H9 (cell line): ENCODE results near the gene IGSF9. TPM values are rescaled to one million over a fixed set of nuclear protein-coding genes. Genes with fewer than 3 reads are reported as not detected.

Experiments used
- DNase-seq: peaks from one replicate; pipeline ENCODE4 v3.0.0-alpha.2; 2017
- H2AFZ ChIP-seq: one replicate; pipeline ENCODE4 v1.6.1; 2013; ENCODE audit warnings: mild to moderate bottlenecking, low read length, control low read depth, moderate library complexity
- H2AK5ac ChIP-seq: 2 replicates; pipeline ENCODE4 v1.6.1; 2013; ENCODE audit warnings: low read length, control low read depth, mixed read lengths; ENCODE audit not compliant: insufficient read length
- H2BK120ac ChIP-seq: one replicate; pipeline ENCODE4 v1.6.1; 2013; ENCODE audit warnings: low read depth, mild to moderate bottlenecking, low read length, control low read depth, inconsistent platforms; ENCODE audit not compliant: poor library complexity, severe bottlenecking
- H2BK12ac ChIP-seq: 2 replicates; pipeline ENCODE4 v1.6.1; 2013; ENCODE audit warnings: low read length, control low read depth, mixed read lengths, low read depth; ENCODE audit not compliant: insufficient read length
- H2BK15ac ChIP-seq: 2 replicates; pipeline ENCODE4 v1.6.1; 2013; ENCODE audit warnings: low read depth, low read length, control low read depth
- H2BK20ac ChIP-seq: one replicate; pipeline ENCODE4 v1.6.1; 2013; ENCODE audit warnings: low read depth, mild to moderate bottlenecking, low read length, control low read depth, inconsistent platforms; ENCODE audit not compliant: poor library complexity, severe bottlenecking
- H2BK5ac ChIP-seq: 2 replicates; pipeline ENCODE4 v1.6.1; 2013; ENCODE audit warnings: low read length, control low read depth, mixed read lengths; ENCODE audit not compliant: insufficient read length
- H3K14ac ChIP-seq: 2 replicates; pipeline ENCODE4 v1.6.1; 2013; ENCODE audit warnings: low read length, control low read depth; ENCODE audit not compliant: insufficient read depth
- H3K18ac ChIP-seq: 2 replicates; pipeline ENCODE4 v1.6.1; 2013; ENCODE audit warnings: low read depth, mild to moderate bottlenecking, mixed read lengths, low read length, control low read depth; ENCODE audit not compliant: insufficient read length
- H3K23ac ChIP-seq: 2 replicates; pipeline ENCODE4 v1.6.1; 2013; ENCODE audit warnings: low read length, control low read depth, mixed read lengths, low read depth; ENCODE audit not compliant: insufficient read length
- H3K23me2 ChIP-seq: 2 replicates; pipeline ENCODE4 v1.6.1; 2013; ENCODE audit warnings: low read depth, mild to moderate bottlenecking, mixed read lengths, low read length, control low read depth; ENCODE audit not compliant: insufficient read length, poor library complexity, severe bottlenecking
- H3K27ac ChIP-seq: 2 replicates; pipeline ENCODE4 v1.5.1; 2013; ENCODE audit warnings: low read length, control low read depth, mixed read lengths, low read depth; ENCODE audit not compliant: insufficient read length
- H3K27me3 ChIP-seq: 2 replicates; pipeline ENCODE4 v1.6.1; 2013; ENCODE audit warnings: low read length, control low read depth, inconsistent platforms; ENCODE audit not compliant: insufficient read depth
- H3K4ac ChIP-seq: 2 replicates; pipeline ENCODE4 v1.6.1; 2013; ENCODE audit warnings: low read depth, mild to moderate bottlenecking, control low read depth, inconsistent platforms, low read length, moderate library complexity
- H3K4me1 ChIP-seq: 2 replicates; pipeline ENCODE4 v1.6.1; 2013; ENCODE audit warnings: low read length, control low read depth, inconsistent platforms; ENCODE audit not compliant: insufficient read depth
- H3K4me2 ChIP-seq: 2 replicates; pipeline ENCODE4 v1.6.1; 2013; ENCODE audit warnings: low read length, control low read depth, mixed read lengths; ENCODE audit not compliant: insufficient read length, insufficient read depth
- H3K56ac ChIP-seq: 2 replicates; pipeline ENCODE4 v1.6.1; 2013; ENCODE audit warnings: low read depth, mild to moderate bottlenecking, mixed read lengths, low read length, control low read depth; ENCODE audit not compliant: insufficient read length
- H3K79me1 ChIP-seq: 2 replicates; pipeline ENCODE4 v1.6.1; 2013; ENCODE audit warnings: low read depth, mild to moderate bottlenecking, moderate library complexity, low read length, control low read depth, inconsistent platforms; ENCODE audit not compliant: insufficient read depth, poor library complexity, severe bottlenecking
- H3K79me2 ChIP-seq: 2 replicates; pipeline ENCODE4 v1.6.1; 2013; ENCODE audit warnings: low read length, control low read depth, inconsistent platforms; ENCODE audit not compliant: insufficient read depth
- H3K9ac ChIP-seq: 2 replicates; pipeline ENCODE4 v1.6.1; 2013; ENCODE audit warnings: low read length, control low read depth, mixed read lengths; ENCODE audit not compliant: insufficient read length; ENCODE audit errors: extremely low read depth
- H3K9me3 ChIP-seq: one replicate; pipeline ENCODE4 v1.6.1; 2013; ENCODE audit warnings: low read depth, low read length, inconsistent platforms; ENCODE audit not compliant: control insufficient read depth
- H3T11ph ChIP-seq: one replicate; pipeline ENCODE4 v1.6.1; 2013; ENCODE audit warnings: mild to moderate bottlenecking, low read length, control low read depth, inconsistent platforms
- H4K20me1 ChIP-seq: one replicate; pipeline ENCODE4 v1.6.1; 2013; ENCODE audit not compliant: control insufficient read depth, insufficient read length, insufficient read depth
- H4K5ac ChIP-seq: 2 replicates; pipeline ENCODE4 v1.6.1; 2013; ENCODE audit warnings: low read depth, mild to moderate bottlenecking, mixed read lengths, low read length, control low read depth; ENCODE audit not compliant: insufficient read length
- H4K8ac ChIP-seq: replicated peaks from 2 replicates; pipeline ENCODE4 v1.6.1; 2013; ENCODE audit warnings: low read length, control low read depth, mixed read lengths, low read depth; ENCODE audit not compliant: insufficient read length
- H4K91ac ChIP-seq: 2 replicates; pipeline ENCODE4 v1.6.1; 2013; ENCODE audit warnings: low read depth, mild to moderate bottlenecking, moderate library complexity, mixed read lengths, low read length, control low read depth; ENCODE audit not compliant: insufficient read length
- H3K27ac Mint-ChIP-seq, 3 experiments: 2 replicates in 2 of 3; 3 replicates in 1 of 3; pipeline ENCODE4 v1.8.0; 2020 to 2021; ENCODE audit warnings: mixed read lengths in 3 of 3, mild to moderate bottlenecking in 1 of 3, moderate library complexity in 1 of 3
- H3K27me3 Mint-ChIP-seq: 2 replicates; pipeline ENCODE4 v1.8.0; 2021; ENCODE audit warnings: low read depth, mild to moderate bottlenecking, moderate library complexity, mixed read lengths
- H3K36me3 Mint-ChIP-seq, 3 experiments: 2 replicates in 2 of 3; 3 replicates in 1 of 3; pipeline ENCODE4 v1.8.0; 2020 to 2021; ENCODE audit warnings: low read depth in 3 of 3, mixed read lengths in 3 of 3; ENCODE audit not compliant: insufficient read depth in 1 of 3
- H3K4me1 Mint-ChIP-seq, 2 experiments: 2 replicates each; pipeline ENCODE4 v1.8.0; 2020; ENCODE audit warnings: mixed read lengths in 2 of 2
- H3K4me3 Mint-ChIP-seq, 2 experiments: 2 replicates in 1 of 2; 3 replicates in 1 of 2; pipeline ENCODE4 v1.8.0; 2020 to 2021; ENCODE audit warnings: mild to moderate bottlenecking in 2 of 2, mixed read lengths in 2 of 2, moderate library complexity in 1 of 2
- H3K9me3 Mint-ChIP-seq, 2 experiments: 2 replicates in 1 of 2; 3 replicates in 1 of 2; pipeline ENCODE4 v1.8.0; 2020; ENCODE audit warnings: mild to moderate bottlenecking in 2 of 2, mixed read lengths in 2 of 2, moderate library complexity in 1 of 2
- WGBS: extraction: QIAGEN DNeasy Blood & Tissue Kit; methylation state at CpG from one replicate; pipeline ENCODE4 v1.1.7; 2013; ENCODE audit warnings: missing lambda C conversion rate, low lambda C conversion rate, mixed read lengths; ENCODE audit not compliant: insufficient read length; ENCODE audit errors: extremely low coverage; 5-methylcytosine and 5-hydroxymethylcytosine counted together
- total RNA-seq: library from RNA; stranded (reverse); gene quantifications from 2 replicates; pipeline ENCODE4 v1.2.1, GENCODE V29; 2021
- TF ChIP-seq, protein P1 (sequence below): fragments of 200-600 bp; sonication (generic); conservative IDR thresholded peaks from 3 replicates; pipeline ENCODE4 v1.8.0; 2021; ENCODE audit warnings: antibody characterized with exemption, mild to moderate bottlenecking

The IGSF9 gene
- total RNA-seq, 1 experiment from 2014 or later: 11.3 TPM

DNA sequence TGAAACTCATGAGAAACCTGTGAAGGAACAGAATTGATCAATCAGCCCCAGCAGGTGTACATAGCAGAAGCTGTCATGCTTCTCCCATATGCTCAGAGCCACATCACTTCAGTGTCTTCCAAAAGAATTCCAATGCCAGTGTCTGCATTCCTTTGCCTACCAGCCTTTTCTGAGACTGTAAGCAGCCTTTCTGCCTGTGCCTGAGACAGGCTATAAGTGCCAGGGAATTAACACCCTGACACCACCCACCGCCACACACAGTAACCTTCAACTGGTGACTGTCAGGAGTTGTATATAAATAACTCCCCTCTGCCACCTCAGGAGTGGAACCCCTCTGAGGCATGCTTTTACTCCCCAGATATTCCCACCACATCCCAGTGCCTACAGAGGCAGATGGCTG, 46.7 kb upstream of the IGSF9 start:
- no peak for DNase-seq
- Histone ChIP-seq H3K4me1 (peaks cover 2% of the 10 kb centered on the region; the same call in 1 of the 2 replicates), H3K23ac (no peak overlapping the region), H4K20me1 (no peaks in the 10 kb centered on the region), H4K8ac (no peak overlapping the region), H2BK20ac (no peak overlapping the region), H3K18ac (no peak overlapping the region), H3K79me1 (no peaks in the 10 kb centered on the region), H3K23me2 (no peaks in the 10 kb centered on the region), H3K79me2 (no peaks in the 10 kb centered on the region), H3K4me2 (no peak overlapping the region), H3T11ph (no peak overlapping the region), H2BK120ac (no peak overlapping the region), H3K9ac (no peak overlapping the region), H2BK15ac (no peak overlapping the region), H2BK5ac (no peak overlapping the region), H3K27ac (no peak overlapping the region), H4K91ac (no peak overlapping the region), H3K27me3 (no peaks in the 10 kb centered on the region), H2BK12ac (no peak overlapping the region), H4K5ac (no peak overlapping the region), H3K9me3 (no peaks in the 10 kb centered on the region), H2AFZ (no peak overlapping the region), H3K4ac (no peak overlapping the region), H3K14ac (no peak overlapping the region), H2AK5ac (no peak overlapping the region), H3K56ac (no peak overlapping the region)
- H3K27ac Mint-ChIP-seq: no peak overlapping the region; a peak in 1 of 7 replicates
- WGBS: no CpG with 5 or more reads among the region's 1 CpG
- H3K4me1 Mint-ChIP-seq: peaks cover 8 to 12% of the 10 kb centered on the region in 2 experiments; a peak in 3 of 4 replicates
- H3K27me3 Mint-ChIP-seq: peaks cover 1% of the 10 kb centered on the region
- TF ChIP-seq, protein P1, sequence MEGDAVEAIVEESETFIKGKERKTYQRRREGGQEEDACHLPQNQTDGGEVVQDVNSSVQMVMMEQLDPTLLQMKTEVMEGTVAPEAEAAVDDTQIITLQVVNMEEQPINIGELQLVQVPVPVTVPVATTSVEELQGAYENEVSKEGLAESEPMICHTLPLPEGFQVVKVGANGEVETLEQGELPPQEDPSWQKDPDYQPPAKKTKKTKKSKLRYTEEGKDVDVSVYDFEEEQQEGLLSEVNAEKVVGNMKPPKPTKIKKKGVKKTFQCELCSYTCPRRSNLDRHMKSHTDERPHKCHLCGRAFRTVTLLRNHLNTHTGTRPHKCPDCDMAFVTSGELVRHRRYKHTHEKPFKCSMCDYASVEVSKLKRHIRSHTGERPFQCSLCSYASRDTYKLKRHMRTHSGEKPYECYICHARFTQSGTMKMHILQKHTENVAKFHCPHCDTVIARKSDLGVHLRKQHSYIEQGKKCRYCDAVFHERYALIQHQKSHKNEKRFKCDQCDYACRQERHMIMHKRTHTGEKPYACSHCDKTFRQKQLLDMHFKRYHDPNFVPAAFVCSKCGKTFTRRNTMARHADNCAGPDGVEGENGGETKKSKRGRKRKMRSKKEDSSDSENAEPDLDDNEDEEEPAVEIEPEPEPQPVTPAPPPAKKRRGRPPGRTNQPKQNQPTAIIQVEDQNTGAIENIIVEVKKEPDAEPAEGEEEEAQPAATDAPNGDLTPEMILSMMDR: no peak
- no peaks in the 10 kb centered on the region for H3K36me3 Mint-ChIP-seq
- H3K9me3 Mint-ChIP-seq: no peaks in the 10 kb centered on the region
- no peak overlapping the region for H3K4me3 Mint-ChIP-seq
